Muscle of leg (tissue), 11 donors: ENCODE results near the gene CRIP3. TPM values are rescaled to one million over a fixed set of nuclear protein-coding genes. Genes with fewer than 3 reads are reported as not detected.
A peak's percentile ranks its signal among the peaks of the same experiment; 100 is the strongest.

Experiments
- DNase-seq: peaks from one replicate; pipeline ENCODE4 v3.0.0; 2013
- H3K27ac ChIP-seq: one replicate; pipeline ENCODE4 v1.5.1; 2013; ENCODE audit warnings: mild to moderate bottlenecking, low read length, control low read depth
- H3K27me3 ChIP-seq: one replicate; pipeline ENCODE4 v1.6.1; 2013; ENCODE audit warnings: low read length; ENCODE audit not compliant: control insufficient read depth, insufficient read depth
- H3K36me3 ChIP-seq: one replicate; pipeline ENCODE4 v1.6.1; 2013; ENCODE audit warnings: low read length; ENCODE audit not compliant: control insufficient read depth, insufficient read depth
- H3K4me1 ChIP-seq: one replicate; pipeline ENCODE4 v1.6.1; 2013; ENCODE audit warnings: low read length; ENCODE audit not compliant: control insufficient read depth, insufficient read depth
- H3K4me3 ChIP-seq: one replicate; pipeline ENCODE4 v1.5.1; 2013; ENCODE audit warnings: low read length, control low read depth
- H3K9me3 ChIP-seq: replicated peaks from 2 replicates; pipeline ENCODE4 v1.6.1; 2013; ENCODE audit warnings: low read depth, low read length; ENCODE audit not compliant: control insufficient read depth
- whole genome bisulfite sequencing: methylation state at CpG from one replicate; pipeline ENCODE4 v1.1.5; 2013; ENCODE audit warnings: missing lambda C conversion rate; ENCODE audit not compliant: insufficient coverage; 5-methylcytosine and 5-hydroxymethylcytosine counted together
- polyA plus RNA-seq, 8 donors: library from polyadenylated mRNA; unstranded; fragments of 120-200 nt; gene quantifications; one replicate each; pipeline versions ENCODE4 v1.2.1 to v1.2.3, GENCODE V29; 2013; ENCODE audit warnings: inconsistent platforms in 1 of 8, low replicate concordance in 1 of 8; ENCODE audit not compliant: insufficient read length in 8 of 8, insufficient read depth in 1 of 8
- total RNA-seq: library from RNA; stranded (reverse); fragments of 120-200 nt; gene quantifications from one replicate; pipeline ENCODE4 v1.2.4, GENCODE V29; 2013

Gene CRIP3
- total and polyA plus RNA-seq, 9 donors: 0.64 to 2.6 (median 1.2) TPM

DNA sequence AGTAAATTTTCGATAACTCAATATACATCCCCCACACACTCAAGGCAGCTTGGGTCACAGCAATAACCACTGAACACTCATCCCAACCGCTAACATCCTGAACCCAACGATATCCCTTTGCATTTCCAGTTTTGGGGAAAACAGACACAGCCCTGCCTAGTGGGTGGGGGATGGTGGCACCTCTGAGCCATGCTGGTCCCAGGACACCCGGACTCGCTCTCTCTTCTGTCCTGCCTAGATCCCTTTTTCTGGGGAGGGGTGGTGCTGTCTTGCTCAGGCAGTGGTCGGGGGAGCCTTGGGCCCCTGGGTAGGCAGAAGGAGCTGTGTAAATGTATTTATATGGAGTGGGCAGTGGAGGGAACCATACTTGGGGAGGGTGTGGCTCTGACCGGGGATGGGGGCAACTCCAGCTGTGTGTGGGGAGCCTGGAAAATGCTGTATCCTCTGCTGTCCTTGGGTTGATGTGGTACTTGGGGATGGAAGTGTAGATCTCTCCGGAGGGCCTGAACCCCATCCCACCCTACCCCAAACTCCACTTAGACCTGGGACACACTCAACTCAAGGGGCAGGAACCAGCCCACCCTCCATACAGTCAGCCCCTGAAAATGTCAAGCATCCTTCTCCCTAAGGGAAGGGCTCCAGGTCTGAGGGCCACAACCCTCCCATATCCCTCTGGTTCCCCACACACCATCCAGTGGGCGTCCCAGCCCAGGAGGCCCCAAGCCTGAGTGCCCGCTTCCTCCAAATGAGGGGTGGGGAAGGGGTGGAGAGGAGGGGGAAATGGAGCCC is 34.3 kb downstream of the CRIP3 start:
- 50% methylated on average over 2 of the region's 10 CpGs for WGBS
- H3K4me1 ChIP-seq: peaks cover 13% of the 10 kb centered on the region
- H3K4me3 ChIP-seq: no peak overlapping the region
- peaks cover 60% of the 10 kb centered on the region for H3K27me3 ChIP-seq
- no peaks in the 10 kb centered on the region for H3K36me3 ChIP-seq
- no peaks in the 10 kb centered on the region for H3K9me3 ChIP-seq
- no peak for DNase-seq
- H3K27ac ChIP-seq: no peak overlapping the region

DNA sequence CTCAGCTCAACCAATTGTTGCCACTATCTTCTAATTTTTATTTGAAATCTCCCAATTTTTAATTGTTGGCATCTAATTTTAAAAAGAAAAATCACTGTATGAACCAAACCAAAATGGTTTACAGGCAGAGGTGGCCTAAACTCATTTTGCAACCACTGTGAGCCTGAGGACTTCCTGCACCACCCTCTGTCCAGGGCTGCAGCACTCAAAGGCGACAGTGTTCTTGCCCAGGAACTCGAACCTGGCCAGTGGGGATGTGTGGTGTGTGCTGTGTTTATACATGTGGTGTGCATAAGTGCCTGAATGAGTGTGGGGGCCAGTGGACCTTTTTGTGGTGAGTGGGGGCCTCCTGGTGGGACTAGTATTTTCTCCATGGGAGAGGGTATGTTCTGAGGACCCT is 34.9 kb downstream of the CRIP3 start:
- Histone ChIP-seq H3K9me3 (no peaks in the 10 kb centered on the region), H3K27me3 (peaks cover 60% of the 10 kb centered on the region), H3K36me3 (no peaks in the 10 kb centered on the region), H3K27ac (no peak overlapping the region), H3K4me1 (peaks cover 18% of the 10 kb centered on the region), H3K4me3 (no peak overlapping the region)
- 38% methylated on average over 2 of the region's 2 CpGs for WGBS
- no peak for DNase-seq

DNA sequence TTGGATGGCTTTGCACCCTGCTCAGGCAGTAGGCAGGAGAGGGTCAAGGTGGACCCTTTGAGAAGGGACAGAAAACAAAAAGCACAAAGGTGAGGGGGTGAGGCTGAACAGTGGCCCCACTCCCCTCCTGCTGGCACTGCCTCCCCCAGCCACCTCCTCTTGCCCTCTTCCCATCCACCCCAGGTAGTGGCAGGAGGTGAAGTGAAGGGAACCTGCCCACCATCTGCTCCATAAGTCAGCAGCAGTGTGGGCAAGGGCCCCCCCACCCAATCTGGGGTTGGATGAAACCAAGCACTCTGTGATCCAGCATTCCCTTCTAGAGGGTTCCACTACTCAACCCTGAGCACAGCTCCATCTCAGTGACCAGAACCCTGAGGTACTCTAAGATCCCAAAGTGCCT is 36.7 kb downstream of the CRIP3 start:
- H3K27me3 ChIP-seq: peaks cover 49% of the 10 kb centered on the region
- H3K4me1 ChIP-seq: peaks cover 27% of the 10 kb centered on the region

DNA sequence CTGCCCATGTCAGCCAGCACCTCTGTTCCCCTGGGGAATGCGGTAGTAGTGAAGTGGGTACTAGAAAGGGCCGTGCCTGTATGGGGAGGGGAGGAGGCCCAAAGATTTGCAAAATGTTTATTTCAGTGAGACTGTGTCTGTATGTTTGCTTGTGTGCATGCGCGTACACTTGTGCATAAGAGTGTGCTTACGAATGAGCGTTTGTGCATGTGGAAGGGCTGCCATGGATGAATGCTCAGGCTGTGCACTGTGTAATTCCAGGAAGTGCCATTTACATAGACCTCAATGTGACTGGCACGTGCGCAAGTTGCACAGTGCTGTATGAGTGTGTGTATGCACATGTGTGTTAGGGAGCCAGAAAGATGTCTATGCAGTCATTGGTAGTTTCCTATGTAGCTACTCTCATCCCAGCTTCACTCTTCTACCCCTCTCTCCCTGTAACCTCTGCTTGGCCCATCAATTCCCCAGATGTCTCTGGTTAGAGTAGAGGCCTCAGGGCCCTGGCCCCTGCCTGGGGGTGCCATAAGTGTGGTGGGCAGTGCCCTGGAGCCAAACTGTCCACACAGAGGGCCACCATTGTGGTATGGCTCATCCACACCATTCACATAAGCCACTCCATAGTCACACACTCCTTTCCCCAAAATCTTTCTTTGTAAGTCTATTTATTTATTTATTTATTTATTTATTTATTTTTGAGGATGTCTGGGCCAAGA is 37.4 kb downstream of the CRIP3 start:
- peaks cover 27% of the 10 kb centered on the region for H3K4me1 ChIP-seq
- peaks cover 42% of the 10 kb centered on the region for H3K27me3 ChIP-seq
- H3K27ac ChIP-seq: no peak overlapping the region
- no peaks in the 10 kb centered on the region for H3K36me3 ChIP-seq
- H3K9me3 ChIP-seq: no peaks in the 10 kb centered on the region
- no peak for DNase-seq
- no peak overlapping the region for H3K4me3 ChIP-seq
- 91% methylated on average over 6 of the region's 8 CpGs for WGBS

More for the DNA sequence above, 36.7 kb downstream of the CRIP3 start:
- H3K27ac ChIP-seq: no peak overlapping the region
- H3K9me3 ChIP-seq: no peaks in the 10 kb centered on the region
- DNase-seq: no peak
- no peak overlapping the region for H3K4me3 ChIP-seq
- H3K36me3 ChIP-seq: no peaks in the 10 kb centered on the region

DNA sequence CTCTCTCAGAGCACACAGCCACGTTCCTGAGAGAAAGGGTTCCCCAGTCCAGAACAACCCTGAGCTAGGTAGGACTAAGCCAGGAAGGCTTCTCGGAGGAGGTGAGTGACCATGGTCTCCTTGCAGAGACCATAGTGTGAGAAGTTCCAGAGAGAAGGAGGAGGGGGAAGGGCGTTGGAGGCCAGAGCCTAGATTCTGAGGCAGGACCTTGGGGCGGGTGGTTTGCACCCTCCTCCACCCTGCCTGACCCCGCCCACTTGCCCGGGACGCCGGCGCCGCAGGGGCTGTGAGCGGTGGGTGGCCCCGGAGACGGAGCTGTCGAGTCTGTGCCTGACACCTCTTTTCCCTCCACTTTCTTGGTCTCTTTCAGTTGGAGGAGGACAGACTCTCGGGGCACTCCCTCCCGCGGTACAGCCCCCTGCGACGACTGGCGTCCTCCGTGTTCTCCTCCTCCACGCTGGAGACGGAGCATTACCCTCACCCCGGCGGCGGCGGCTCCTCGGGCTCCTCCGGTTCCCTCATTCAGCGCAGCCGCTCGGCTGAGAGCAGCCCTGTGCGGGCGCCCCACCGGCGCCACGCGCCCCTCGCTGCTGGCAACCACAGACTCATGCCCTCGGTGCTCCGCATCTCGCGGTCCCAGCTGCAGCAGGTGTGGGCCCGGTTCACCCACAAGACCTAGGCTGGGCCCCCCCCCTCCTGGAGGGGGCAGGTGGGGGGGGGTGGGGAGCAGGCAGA is 39.2 kb downstream of the CRIP3 start:
- Histone ChIP-seq H3K27me3 (peaks cover 25% of the 10 kb centered on the region), H3K27ac (no peak overlapping the region)

DNA sequence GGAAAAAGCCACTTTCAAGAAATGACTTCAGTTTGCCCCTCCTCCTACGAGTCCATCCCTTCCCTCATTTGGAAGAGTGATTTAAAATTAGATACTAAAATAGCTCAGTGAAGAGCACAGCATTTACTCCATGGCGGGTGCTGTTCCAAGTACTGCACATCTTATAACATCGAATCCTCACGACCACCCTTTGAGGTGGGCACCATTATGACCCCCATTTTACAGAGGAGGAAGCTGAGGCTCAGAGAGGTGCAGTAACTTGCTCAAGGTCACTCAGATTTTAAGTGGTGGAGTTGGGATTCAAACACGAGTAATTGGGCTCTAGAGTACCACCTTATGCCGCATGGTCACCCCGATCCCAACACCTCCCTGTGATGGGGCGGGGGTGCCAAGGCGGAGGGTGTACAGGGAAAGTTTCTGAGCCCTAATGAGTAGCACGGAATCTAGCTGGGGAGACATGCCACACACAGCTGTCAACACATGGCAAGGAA is 39.8 kb downstream of the CRIP3 start:
- Histone ChIP-seq H3K4me3 (no peak overlapping the region), H3K9me3 (no peaks in the 10 kb centered on the region), H3K27ac (no peak overlapping the region), H3K4me1 (peaks cover 17% of the 10 kb centered on the region), H3K36me3 (no peaks in the 10 kb centered on the region), H3K27me3 (peaks cover 19% of the 10 kb centered on the region)
- WGBS: 74% methylated on average over 3 of the region's 10 CpGs
- DNase-seq: peak; percentile 39

More for the DNA sequence above, 39.2 kb downstream of the CRIP3 start:
- H3K4me1 ChIP-seq: peaks cover 17% of the 10 kb centered on the region
- no peaks in the 10 kb centered on the region for H3K36me3 ChIP-seq
- H3K4me3 ChIP-seq: peak overlapping the region; percentile 6
- DNase-seq: no peak
- under 1% methylated on average over 27 of the region's 44 CpGs for WGBS
- no peaks in the 10 kb centered on the region for H3K9me3 ChIP-seq

DNA sequence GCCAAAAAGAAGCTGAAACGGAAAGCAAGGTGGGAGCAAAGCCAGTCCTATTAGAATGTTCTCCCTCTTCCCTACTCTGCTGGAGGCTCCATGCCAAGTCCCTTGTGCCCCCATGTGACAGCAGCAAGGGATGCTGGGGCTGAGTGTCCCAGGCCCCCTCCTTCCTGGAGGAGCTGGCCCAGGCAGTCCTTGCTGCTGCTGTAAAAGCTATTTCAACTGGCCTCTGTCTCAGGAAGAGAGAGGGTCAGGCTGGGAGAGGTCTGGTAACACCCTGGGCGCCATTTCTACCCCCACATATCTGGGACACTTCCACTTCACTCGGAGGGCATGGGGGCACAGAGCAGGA is 40.3 kb downstream of the CRIP3 start:
- Histone ChIP-seq H3K27me3 (peaks cover 14% of the 10 kb centered on the region), H3K4me3 (no peak overlapping the region), H3K4me1 (peaks cover 17% of the 10 kb centered on the region), H3K36me3 (no peaks in the 10 kb centered on the region), H3K27ac (no peak overlapping the region), H3K9me3 (no peaks in the 10 kb centered on the region)
- peak; percentile 73 for DNase-seq
- WGBS: 28% methylated on average over 2 of the region's 3 CpGs

DNA sequence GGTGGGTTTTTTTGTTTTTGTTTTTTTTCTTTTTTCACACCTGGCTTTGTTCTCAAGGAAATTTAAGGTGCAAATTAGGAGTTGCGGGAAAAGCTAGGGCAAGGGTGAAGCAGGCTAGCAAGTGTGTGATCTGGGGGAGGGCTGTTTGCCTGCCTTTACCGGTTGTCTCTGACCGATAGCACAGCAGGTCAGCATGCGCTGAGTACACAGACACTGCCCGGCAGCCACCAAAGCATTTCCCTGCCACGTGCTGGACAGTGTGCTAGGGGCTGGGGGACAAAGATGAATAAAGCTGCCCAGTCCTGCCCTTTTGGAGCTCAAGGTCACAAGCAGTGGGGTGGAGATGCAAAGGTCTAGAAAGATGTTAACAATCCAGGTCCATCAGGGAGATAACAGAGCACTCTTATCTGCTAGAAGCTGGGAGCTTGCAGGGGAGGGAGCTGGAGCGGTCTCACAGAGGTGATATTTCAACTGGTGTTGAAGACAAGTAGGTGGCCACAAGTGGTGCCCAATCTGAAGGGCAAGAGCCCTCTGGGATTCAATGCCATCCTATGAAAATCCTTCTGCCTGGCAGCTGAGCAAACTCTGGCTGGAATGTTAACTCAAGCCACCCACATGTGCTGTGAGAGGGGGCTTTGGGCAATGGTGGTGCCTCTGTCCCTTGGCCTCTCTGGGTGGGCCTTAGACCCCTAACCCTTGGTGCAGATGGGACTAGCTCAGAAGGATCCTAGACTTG is 40.8 kb downstream of the CRIP3 start:
- DNase-seq: no peak
- H3K36me3 ChIP-seq: no peaks in the 10 kb centered on the region
- no peak overlapping the region for H3K27ac ChIP-seq
- H3K4me1 ChIP-seq: peaks cover 17% of the 10 kb centered on the region
- peaks cover 10% of the 10 kb centered on the region for H3K27me3 ChIP-seq
- H3K4me3 ChIP-seq: no peak overlapping the region
- 67% methylated on average over 7 of the region's 7 CpGs for WGBS
- no peaks in the 10 kb centered on the region for H3K9me3 ChIP-seq

DNA sequence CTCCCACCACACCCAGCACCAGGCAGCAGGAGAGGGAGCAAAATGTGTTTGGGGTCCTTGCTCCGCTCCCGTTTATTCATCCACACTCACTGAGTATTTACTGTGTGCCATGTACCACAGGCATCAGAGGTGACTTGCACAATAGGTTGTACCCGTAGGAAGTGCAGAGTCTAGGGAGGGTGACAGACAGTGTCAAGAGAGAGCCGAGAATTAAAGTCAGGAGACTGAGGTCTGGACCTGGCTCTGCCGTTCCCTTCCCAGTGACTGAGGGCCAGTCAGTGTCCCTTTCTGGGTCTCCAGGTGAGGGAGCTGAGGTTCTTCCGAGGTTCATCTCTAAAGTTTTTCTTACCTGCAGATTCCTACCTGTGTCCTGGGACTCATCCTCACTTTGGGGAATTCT is 43.1 kb downstream of the CRIP3 start:
- Histone ChIP-seq H3K27me3 (peaks cover 7% of the 10 kb centered on the region), H3K4me1 (peaks cover 17% of the 10 kb centered on the region), H3K9me3 (no peaks in the 10 kb centered on the region), H3K36me3 (no peaks in the 10 kb centered on the region), H3K27ac (no peak overlapping the region), H3K4me3 (no peak overlapping the region)
- WGBS: 74% methylated on average over 3 of the region's 6 CpGs
- no peak for DNase-seq
